Measurements from ENCODE around the gene SLC10A3. TPM values are rescaled to one million over a fixed set of nuclear protein-coding genes. Genes with fewer than 3 reads are reported as not detected.

Gene SLC10A3
- total RNA-seq, 4 donors from 2014 or later: 24.5 to 44.9 (median 38.1) TPM

- Histone ChIP-seq H3K4me3 (no peak overlapping the region), H3K9me3 (no peaks in the 10 kb centered on the region), H3K4me1 (peaks cover 0 to 18% (median 15%) of the 10 kb centered on the region in 4 donors), H3K36me3 (peaks cover 0 to 66% (median 45%) of the 10 kb centered on the region in 4 donors), H3K27ac (replicated peaks in 1 of 4) (no peak overlapping the region), H3K27me3 (no peaks in the 10 kb centered on the region)
- no peak for TF ChIP-seq POLR2AphosphoS5 (IDR thresholded peaks at IDR 0.05)
- no peak for TF ChIP-seq CTCF (IDR thresholded peaks at IDR 0.05)
- TF ChIP-seq POLR2A (IDR thresholded peaks at IDR 0.05; ENCODE audit: low read depth): no peak
- TF ChIP-seq EP300 (IDR thresholded peaks at IDR 0.05): no peak
- DNase-seq (ENCODE audit: extremely low spot score): no peak
- intact Hi-C loops (cut with DNase I): no loop called here
- 90% methylated on average over 7 of the region's 36 CpGs for WGBS
Measured at GRCh38 chrX:154463611-154464220, 26.7 kb downstream of the SLC10A3 start.

- peaks cover 0 to 21% (median 17%) of the 10 kb centered on the region in 4 donors for H3K4me1 ChIP-seq
- no peak for DNase-seq (ENCODE audit: extremely low spot score)
- no peak overlapping the region for H3K4me3 ChIP-seq
- 40% methylated on average over 1 of the region's 8 CpGs for WGBS
- peaks cover 0 to 53% (median 33%) of the 10 kb centered on the region in 4 donors for H3K36me3 ChIP-seq
- TF ChIP-seq EP300 (IDR thresholded peaks at IDR 0.05) (no peak), POLR2AphosphoS5 (IDR thresholded peaks at IDR 0.05) (no peak), CTCF (IDR thresholded peaks at IDR 0.05) (no peak), POLR2A (IDR thresholded peaks at IDR 0.05; ENCODE audit: low read depth) (no peak)
- no peak overlapping the region for H3K27ac ChIP-seq (replicated peaks in 1 of 4)
- H3K27me3 ChIP-seq: no peaks in the 10 kb centered on the region
- no peaks in the 10 kb centered on the region for H3K9me3 ChIP-seq
- intact Hi-C loops (cut with DNase I): no loop called here
Measured at GRCh38 chrX:154462396-154462795, 28.0 kb downstream of the SLC10A3 start.

- intact Hi-C loops (cut with DNase I): no loop called here
- no peak for DNase-seq (ENCODE audit: extremely low spot score)
- WGBS: 85% methylated on average over 8 of the region's 26 CpGs
- Histone ChIP-seq H3K36me3 (peaks cover 0 to 33% (median 15%) of the 10 kb centered on the region in 4 donors), H3K4me1 (peaks cover 0 to 21% (median 17%) of the 10 kb centered on the region in 4 donors), H3K9me3 (no peaks in the 10 kb centered on the region), H3K27me3 (no peaks in the 10 kb centered on the region), H3K4me3 (no peak overlapping the region), H3K27ac (replicated peaks in 1 of 4) (no peak overlapping the region)
- TF ChIP-seq EP300 (IDR thresholded peaks at IDR 0.05) (no peak), POLR2AphosphoS5 (IDR thresholded peaks at IDR 0.05) (no peak), CTCF (IDR thresholded peaks at IDR 0.05) (no peak), POLR2A (IDR thresholded peaks at IDR 0.05; ENCODE audit: low read depth) (no peak)
Measured at GRCh38 chrX:154460326-154460725, 30.1 kb downstream of the SLC10A3 start.

GRCh38 chrX:154459832-154460231 lies 30.6 kb downstream of the SLC10A3 start:
- no peaks in the 10 kb centered on the region for H3K27me3 ChIP-seq
- peaks cover 0 to 21% (median 17%) of the 10 kb centered on the region in 4 donors for H3K4me1 ChIP-seq
- peak overlapping the region; percentile 59 to 72 (median 63) for H3K4me3 ChIP-seq
- H3K27ac ChIP-seq (replicated peaks in 1 of 4): peak overlapping the region in 1 of 4 donors; percentile 75
- intact Hi-C loops (cut with DNase I): no loop called here
- H3K36me3 ChIP-seq: peaks cover 0 to 29% (median 12%) of the 10 kb centered on the region in 4 donors
- H3K9me3 ChIP-seq: no peaks in the 10 kb centered on the region
- no peak for DNase-seq (ENCODE audit: extremely low spot score)
- WGBS: 74% methylated on average over 10 of the region's 14 CpGs
- TF ChIP-seq EP300 (IDR thresholded peaks at IDR 0.05) (no peak), POLR2A (IDR thresholded peaks at IDR 0.05; ENCODE audit: low read depth) (no peak), POLR2AphosphoS5 (IDR thresholded peaks at IDR 0.05) (no peak), CTCF (IDR thresholded peaks at IDR 0.05) (no peak)
